Measurements from ENCODE around the gene NR4A1. TPM values are rescaled to one million over a fixed set of nuclear protein-coding genes. Genes with fewer than 3 reads are reported as not detected.
"Not testable (repeated sequence)": the region's sequence is repeated elsewhere in the genome, so short reads cannot be mapped to it uniquely, and the experiment has no call there.

The NR4A1 gene
- total RNA-seq, 1 donor from 2014 or later, result 863 TPM

DNA sequence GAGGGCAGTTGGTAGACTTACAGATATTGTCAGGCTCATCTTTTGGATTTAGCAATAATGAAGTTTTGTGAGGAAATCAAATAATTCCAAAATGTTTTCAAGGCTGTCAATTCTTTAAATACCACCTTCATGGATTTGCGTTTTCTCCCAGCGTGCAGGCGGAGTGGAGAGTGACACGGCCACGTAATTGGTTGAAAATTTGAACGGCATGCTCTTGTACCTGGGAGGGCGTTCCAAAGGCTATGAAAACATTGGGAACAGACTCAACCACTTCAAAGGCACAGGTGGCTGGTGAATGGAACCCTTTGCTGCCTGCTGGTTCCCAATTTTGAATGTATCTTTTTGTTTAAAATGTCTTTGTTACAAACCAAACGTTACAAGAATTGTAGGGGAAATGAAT is 40.6 kb downstream of the NR4A1 start:
- DNase-seq (ENCODE audit: low spot score), result no peak

DNA sequence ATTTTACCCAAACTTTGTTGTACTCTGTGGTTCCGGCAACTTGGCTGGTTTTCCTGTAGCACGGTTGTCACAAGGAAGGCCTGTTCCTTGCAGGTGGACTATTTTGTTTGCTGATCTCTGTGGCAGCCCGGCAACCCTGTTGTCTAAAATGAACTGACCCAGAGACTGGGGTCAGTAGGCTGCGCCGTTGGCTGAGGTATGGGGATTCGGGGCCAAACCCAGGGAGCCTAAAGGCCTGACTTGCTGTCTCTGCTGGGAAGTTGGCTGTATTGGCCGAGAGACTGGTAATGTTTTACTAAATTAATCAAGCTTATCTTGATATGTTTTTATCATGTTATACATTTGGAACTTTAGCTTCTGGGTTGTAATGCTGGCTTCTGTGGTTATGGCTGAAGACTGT is 42.1 kb downstream of the NR4A1 start:
- DNase-seq (ENCODE audit: low spot score), result no peak

DNA sequence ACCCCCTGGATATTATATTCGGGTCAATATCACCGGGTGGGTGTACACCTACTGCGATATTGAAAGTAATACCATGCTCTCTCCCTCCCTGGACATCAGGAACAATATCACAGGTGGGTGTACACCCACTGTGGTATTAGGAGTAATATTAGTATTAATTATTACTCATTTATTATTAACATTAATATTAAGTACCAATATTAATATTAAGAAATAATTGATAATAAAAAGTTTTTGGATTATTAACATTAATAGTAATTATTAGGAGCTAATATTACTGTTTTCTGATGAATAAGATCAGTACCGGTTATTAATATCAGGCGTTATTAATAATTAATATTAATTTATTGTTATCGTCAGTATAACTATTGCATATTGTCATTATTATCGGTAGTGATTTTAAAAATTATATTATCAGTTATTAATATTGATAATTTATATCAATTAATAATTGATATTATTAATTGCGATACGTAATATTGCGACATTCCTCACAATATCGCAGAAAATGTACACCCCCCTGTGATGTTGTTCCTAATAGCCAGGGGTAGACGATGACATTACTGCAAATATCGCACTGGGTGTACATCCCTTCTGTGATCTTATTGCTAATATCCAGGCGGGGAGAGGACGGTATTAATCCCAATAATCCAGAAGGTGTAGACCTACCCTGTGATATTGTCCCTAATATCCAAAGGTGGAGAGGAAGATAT is 45.2 kb downstream of the NR4A1 start:
- no peak for DNase-seq (ENCODE audit: low spot score)

DNA sequence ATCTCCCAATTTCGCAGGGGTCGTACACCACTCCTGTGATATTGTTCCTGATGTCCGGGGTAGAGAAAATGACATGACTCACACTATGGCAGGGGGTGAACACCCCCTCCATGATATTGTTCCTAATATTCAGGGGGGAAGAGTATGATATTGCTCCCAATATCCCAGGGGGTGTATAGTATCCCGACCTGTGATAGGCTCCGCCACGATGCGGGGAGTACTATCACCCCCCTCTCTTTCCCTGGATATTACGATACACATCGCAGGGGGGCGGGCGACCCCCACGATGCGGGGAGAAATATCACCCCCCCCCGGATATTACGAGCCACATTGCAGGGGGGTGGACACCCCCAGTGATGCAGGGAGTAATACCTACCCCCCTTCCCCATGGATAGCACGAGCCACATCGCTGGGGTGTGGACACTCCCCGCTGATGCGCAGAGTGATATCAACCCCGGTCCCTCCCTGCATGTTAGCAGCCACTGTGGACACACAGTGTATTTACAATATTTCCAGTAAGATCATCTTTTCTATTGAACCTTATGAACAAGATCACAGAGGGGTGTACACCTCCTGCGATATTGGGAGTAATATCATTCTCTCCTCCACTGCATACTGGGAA is 45.9 kb downstream of the NR4A1 start:
- DNase-seq (ENCODE audit: low spot score), result no peak

DNA sequence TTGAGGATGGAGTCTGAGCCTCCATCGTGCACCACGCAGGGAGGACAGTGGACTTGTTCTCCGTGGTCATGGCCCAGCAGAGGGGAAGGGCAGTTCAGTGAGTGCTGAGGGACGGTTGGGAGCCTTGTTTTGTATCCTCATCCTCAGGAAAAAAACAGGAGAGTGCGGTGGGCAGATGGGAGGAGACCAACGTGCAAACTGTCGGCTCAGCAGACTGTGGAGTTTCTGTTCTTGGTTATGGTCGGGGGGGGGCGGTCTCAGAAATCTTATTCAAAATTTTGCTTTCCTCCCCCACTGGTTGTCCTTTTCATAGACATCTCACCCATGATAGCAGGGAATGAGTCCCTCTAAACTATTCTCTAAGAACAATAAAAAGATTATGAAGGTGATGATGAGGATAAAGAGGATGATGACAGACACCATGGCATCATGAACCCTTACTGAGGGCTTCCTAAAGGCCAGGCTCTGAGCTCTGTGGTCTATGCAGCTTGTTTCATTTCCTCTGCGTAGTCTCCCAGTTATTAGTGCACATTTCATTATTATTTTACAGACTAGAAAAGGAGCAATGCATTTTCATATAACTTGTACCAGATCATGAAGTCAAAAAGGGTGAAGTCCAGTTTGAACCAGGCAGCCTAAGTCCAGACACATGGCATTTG is 53.3 kb downstream of the NR4A1 start:
- DNase-seq (ENCODE audit: low spot score), result not testable (repeated sequence)

Other genes with a start within 250 kb of the NR4A1 start
- gene FIGNL2, start 202.7 kb upstream of the NR4A1 start, total RNA-seq, result 1.3 TPM
- gene ANKRD33, start 163.3 kb upstream of the NR4A1 start, total RNA-seq, result not detected
- 85.2 TPM for gene ACVRL1, start 143.9 kb upstream of the NR4A1 start, total RNA-seq
- gene ACVR1B, start 99.7 kb upstream of the NR4A1 start, total RNA-seq, result 40.9 TPM
- gene TAMALIN, start 44.5 kb upstream of the NR4A1 start, total RNA-seq, result 117 TPM
- gene ATG101, start 18.5 kb downstream of the NR4A1 start, total RNA-seq, result 36.2 TPM
- 0.45 TPM for gene SMIM41, start 28.3 kb downstream of the NR4A1 start, total RNA-seq
- gene KRT80, start 140.6 kb downstream of the NR4A1 start, total RNA-seq, result not detected
- gene KRT7, start 181.8 kb downstream of the NR4A1 start, total RNA-seq, result 11.7 TPM
- gene KRT86, start 223.2 kb downstream of the NR4A1 start, total RNA-seq, result not detected
- not detected for gene KRT81, start 240.1 kb downstream of the NR4A1 start, total RNA-seq

All from mesenteric fat pad (tissue), 1 donor.